T follicular helper cell (primary cell): ENCODE measurements around the gene CCDC197.

Experiments used
- DNase-seq: peaks from one replicate; pipeline ENCODE4 v3.0.0-alpha.2; 2020; ENCODE audit warnings: low read depth

Gene CCDC197

GRCh38 chr14:93999573-93999972, 2.5 kb downstream of the CCDC197 start:
- no peak for DNase-seq

GRCh38 chr14:94000267-94000666, 3.2 kb downstream of the CCDC197 start:
- DNase-seq: no peak

DNA sequence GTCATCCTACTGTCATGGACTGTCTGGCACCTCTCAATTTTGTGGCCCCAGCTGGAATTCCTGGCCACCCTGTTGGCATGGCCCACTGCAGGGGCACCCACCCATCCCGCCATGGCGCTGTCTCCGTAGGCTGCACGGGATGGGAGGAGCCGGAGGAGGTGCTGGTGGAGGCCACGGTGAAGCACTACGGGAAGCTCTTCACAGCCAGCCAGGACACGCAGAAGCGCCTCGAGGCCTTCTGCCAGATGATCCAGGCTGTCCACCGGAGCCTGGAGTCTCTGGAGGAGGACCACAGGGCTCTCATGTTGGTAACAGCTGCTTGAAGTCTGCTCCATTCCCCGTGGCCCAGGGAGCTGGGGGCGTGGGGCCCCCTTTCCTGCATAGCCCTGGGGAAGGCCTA, 3.9 kb downstream of the CCDC197 start:
- DNase-seq: no peak

- peak; percentile 19 for DNase-seq
Measured at GRCh38 chr14:94001501-94002396, 4.6 kb downstream of the CCDC197 start.

DNA sequence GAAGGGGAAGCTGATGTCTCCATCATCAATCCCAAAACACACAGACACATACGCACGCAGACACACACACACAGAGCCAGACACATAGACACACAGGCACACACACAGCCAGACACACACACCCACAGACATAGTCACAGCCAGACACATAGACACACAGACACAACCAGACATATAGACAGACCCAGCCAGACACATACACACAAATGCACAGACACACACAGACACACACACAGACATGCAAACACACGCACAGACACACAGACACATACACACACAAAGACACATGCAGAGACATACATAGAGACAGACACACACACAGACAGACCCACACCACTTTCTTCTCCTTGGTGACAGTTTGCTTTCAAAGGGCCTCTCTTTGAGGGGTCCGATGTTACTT, 6.3 kb downstream of the CCDC197 start:
- DNase-seq: no peak

DNA sequence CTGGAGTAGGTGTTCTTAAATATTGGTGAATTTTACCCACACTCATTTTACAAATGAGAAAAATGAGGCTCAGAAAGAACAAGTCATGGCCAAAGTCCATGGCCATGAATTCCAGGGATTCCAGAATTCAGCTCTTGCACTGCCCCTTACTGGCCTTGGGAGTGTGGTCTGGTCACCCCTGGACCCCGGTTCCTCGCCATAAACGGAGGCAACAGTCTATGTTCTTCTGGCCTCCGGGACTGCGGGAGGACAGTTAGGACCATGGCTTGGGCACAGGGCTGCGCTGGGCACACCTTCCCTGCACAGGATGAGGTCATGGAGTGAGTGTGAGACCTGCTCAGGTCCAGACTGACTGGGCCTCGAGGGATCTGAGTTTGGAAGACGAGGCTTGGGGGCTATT, 6.9 kb downstream of the CCDC197 start:
- DNase-seq: no peak

- no peak for DNase-seq
Measured at GRCh38 chr14:94005324-94006073, 8.4 kb downstream of the CCDC197 start.

GRCh38 chr14:94008234-94008633, 11.1 kb downstream of the CCDC197 start:
- DNase-seq: no peak

- no peak for DNase-seq
Measured at GRCh38 chr14:94009767-94010166, 12.7 kb downstream of the CCDC197 start.

GRCh38 chr14:94010625-94011024, 13.5 kb downstream of the CCDC197 start:
- DNase-seq: no peak

DNA sequence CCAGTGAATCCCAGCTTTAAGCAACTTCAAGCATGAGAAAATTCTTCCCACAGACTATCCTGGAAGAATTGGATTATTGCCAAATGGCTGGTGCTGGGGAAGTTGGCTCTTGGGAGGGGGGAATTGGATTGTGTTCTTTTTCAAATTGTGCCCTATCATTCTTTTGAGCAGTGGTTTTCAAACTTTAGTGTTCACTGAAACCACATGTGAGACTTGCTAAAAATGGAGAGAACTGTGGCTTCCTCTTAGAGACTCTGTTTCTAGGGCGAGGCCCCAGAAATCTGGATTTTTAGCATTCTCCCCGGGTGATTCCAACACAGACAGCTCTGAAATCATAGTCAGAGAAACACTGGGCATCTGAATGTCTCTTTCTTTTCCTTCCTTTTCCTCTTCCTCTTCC, 14.7 kb downstream of the CCDC197 start:
- no peak for DNase-seq

GRCh38 chr14:94014382-94014781, 17.3 kb downstream of the CCDC197 start:
- no peak for DNase-seq

GRCh38 chr14:94015223-94015622, 18.1 kb downstream of the CCDC197 start:
- DNase-seq: no peak

DNA sequence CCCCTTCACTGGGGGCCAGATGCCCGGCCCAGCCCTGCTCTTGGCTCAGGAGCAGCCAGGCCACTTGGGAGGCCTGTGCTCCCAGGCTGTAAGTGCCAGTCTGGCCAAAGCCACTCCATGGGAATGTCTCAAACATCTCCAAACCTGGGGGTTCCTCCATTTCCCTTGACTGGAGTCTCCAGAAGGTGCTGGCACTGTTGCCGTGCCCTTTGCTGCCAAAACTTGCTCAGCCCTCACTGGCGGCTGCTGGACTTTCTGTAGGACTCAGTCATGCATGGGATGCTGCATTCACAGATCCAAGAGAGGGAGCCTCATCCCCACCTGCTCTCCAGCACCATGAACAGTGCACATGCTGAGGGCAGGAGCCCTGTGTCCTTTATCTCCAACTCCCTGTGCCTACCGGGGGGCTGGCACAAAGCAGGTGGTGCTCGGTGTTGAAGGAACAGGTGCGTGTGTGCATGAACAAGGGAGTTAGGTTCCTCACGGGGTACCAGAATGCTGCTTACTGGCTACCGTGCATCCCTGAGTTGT, 19.4 kb downstream of the CCDC197 start:
- DNase-seq: no peak

- DNase-seq: no peak
Measured at GRCh38 chr14:94018308-94018707, 21.2 kb downstream of the CCDC197 start.

DNA sequence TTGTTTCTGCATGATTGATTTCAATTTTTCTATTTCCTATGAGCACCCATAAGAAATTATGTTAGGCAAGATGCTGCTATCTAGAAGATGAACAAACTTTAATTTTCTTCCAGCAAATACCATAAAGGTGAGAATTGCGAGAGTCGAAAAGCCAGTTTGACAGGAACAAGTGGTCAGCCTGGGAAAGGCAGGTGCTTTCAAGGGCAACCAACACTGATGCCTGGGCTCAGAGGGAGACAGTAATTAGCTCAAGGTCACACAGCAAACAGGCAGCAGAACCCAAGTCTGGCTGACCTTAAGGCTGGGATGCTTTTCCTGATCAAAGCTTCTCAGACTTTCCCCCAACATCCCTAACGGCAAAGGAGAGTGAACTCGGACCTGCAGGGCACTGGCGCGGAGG, 22.2 kb downstream of the CCDC197 start:
- no peak for DNase-seq

DNA sequence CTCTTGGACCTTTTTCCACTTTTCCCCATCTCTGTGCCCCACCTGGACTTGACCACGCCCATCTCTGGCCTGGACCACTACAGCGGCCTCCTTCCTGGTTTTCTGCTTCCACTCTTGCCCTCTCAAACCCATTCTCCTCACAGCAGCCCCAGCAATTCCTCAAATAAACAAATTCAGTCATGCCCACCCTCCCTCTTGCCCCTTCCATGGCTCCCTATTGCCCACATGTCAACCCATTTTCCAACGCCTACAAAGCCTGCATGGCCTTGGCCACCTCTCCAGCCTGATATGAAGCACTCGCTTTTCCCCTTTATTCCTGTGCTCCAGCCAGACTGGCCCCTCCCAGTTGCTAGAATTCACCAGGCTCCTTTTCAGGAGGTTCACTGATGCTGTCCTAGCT, 23.2 kb downstream of the CCDC197 start:
- DNase-seq: no peak

- no peak for DNase-seq
Measured at GRCh38 chr14:94021001-94021400, 23.9 kb downstream of the CCDC197 start.

DNA sequence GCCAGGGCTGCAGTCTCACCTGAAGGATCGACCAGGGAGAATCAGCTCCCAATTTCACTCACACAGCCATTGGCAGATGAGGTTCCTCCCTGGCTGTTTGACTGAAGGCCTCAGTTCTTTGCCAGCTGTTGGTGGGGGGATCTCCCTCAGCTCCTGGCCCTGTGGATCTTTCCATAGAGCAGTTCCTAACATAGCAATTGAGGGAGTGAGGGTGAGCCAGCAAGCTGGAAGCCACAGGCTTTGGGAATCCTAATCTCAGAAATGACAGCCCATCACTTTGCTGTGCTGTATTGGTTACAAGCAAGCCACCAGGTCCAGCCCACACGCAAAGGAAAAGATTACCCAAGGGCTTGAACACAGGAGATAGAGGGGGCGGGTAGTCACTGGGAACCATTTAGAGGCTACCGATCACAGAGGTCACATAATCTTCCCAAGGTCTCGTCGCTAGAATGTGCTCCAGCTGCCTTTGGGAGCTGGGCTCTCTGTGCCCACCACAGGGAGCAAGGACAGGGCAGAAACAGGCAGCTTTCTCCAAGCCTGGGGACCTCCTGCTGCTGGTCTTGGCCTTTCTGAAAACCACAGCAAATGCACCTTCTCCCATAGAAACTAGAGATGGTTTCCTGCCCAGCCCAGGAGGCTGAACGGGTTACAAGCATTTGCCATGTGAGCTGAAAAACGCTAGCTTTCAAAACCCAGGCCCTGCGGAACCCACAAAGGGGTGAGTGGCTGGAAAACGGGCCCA, 24.5 kb downstream of the CCDC197 start:
- no peak for DNase-seq

DNA sequence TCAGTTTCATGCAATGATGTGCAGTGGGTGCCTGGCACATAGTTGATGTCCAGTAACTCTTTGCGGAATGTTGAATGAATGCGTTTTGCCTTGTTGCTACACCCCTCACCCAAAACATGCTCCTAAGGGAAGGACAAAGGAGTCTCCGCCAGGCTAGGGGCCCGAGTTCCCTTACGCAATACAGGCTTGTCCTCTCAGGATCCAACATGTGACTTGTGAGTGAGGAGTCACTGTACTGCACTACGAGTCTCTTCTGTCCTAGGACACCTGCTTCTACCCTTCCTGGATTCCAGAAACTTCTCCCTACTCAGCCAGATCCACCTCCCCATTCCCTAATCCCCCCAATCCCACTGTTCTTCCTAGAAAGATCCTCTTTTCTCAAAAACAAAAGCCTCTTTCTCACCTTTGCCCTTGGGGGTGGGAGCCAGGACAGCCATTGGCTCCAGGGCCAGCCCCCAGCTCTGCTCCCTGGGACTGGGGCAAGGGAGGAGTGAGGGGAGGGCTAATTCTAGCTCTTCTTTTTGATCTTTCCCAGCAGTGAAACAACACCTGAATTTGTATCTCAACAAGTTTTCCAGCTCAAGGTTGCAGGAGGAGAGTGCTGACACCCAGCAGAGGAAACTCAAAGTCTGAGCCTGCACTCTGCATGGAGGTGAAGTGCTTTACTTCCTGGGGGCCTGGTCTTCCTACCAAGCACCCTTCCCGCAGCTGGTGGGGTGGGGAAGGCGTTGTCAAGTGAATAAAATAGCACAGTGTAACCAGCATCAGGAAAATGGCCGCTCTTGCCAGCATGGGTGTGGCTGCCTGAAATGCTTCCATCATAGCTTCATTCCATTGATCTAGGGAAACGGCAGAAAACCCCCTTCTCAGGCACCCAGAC, 25.7 kb downstream of the CCDC197 start:
- DNase-seq: no peak

DNA sequence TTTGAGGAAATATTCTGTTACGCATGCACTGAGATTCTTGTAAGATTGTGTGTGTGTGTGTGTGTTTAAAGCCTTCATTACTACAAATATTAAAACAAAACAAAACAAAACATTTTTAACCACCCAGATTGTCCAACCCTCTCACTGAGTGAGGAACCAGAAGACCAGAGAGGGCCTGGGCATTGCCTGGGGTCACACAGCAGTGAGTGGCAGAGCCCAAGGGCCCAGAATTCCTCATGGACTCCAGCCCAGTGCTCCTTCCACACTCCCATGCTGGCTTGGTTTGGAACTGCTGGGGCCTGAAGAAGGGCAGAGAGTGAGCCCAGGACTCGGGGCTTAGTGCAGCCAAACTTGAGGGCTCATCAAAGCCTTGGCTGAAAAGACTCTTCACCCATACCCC, 27.4 kb downstream of the CCDC197 start:
- DNase-seq: no peak
